Measurements from ENCODE around the gene CLCC1. TPM values are rescaled to one million over a fixed set of nuclear protein-coding genes. Genes with fewer than 3 reads are reported as not detected.
"Not testable (repeated sequence)": the region's sequence is repeated elsewhere in the genome, so short reads cannot be mapped to it uniquely, and the experiment has no call there.

The CLCC1 gene, protein sequence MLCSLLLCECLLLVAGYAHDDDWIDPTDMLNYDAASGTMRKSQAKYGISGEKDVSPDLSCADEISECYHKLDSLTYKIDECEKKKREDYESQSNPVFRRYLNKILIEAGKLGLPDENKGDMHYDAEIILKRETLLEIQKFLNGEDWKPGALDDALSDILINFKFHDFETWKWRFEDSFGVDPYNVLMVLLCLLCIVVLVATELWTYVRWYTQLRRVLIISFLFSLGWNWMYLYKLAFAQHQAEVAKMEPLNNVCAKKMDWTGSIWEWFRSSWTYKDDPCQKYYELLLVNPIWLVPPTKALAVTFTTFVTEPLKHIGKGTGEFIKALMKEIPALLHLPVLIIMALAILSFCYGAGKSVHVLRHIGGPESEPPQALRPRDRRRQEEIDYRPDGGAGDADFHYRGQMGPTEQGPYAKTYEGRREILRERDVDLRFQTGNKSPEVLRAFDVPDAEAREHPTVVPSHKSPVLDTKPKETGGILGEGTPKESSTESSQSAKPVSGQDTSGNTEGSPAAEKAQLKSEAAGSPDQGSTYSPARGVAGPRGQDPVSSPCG
- polyA plus RNA-seq (2013, experiment 1 of 2; ENCODE audit: insufficient read length) = 30.2 TPM
- polyA plus RNA-seq (2013, experiment 2 of 2; ENCODE audit: insufficient read length) = 25.0 TPM

- DNase-seq = peak; percentile 90
Measured at GRCh38 chr1:108963052-108963686, at the start of gene CLCC1. CLCC1 (minus strand) TSS chr1:108963484; CDS start chr1:108950437, 13,047 bp downstream.

GRCh38 chr1:109011335-109011734, 48.1 kb upstream of the CLCC1 start:
- no peak for DNase-seq

DNA sequence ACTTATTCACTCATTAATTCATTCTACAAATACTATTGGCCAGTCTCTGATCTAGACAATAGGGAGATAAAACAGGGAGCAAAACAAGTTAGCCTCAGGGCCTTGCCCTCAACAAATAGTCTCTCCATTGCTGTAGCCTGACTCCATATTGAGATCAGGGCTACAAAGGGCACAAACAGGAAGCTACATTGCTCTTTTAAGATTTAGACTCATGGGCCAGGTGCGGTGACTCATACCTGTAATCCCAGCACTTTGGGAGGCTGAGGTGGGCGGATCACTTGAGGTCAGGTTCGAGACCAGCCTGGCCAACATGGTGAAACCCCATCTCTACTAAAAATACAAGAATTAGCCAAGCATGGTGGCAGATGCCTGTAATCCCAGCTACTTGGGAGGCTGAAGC, 33.3 kb upstream of the CLCC1 start:
- not testable (repeated sequence) for DNase-seq

GRCh38 chr1:108983114-108983513, 19.8 kb upstream of the CLCC1 start:
- DNase-seq = no peak

DNA sequence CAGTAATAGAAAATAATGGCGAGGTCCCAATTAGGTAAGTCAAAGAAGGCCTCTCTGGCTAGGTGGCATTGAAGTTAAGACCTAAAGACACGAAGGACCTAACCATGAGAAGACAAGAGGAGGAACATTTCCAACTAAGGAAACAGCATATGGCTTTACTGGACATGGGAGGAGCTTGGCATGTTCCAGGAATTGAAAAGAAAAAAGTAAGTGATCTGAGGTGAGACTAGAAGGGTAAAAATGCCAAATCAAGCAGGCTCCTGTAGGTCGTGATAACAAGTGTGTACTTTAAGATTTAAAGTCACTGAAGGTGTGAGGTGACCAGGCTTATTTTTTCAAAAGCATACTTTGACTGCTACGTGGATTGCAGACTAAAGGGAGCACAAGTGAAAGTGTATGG, 13.4 kb upstream of the CLCC1 start:
- DNase-seq = no peak

DNA sequence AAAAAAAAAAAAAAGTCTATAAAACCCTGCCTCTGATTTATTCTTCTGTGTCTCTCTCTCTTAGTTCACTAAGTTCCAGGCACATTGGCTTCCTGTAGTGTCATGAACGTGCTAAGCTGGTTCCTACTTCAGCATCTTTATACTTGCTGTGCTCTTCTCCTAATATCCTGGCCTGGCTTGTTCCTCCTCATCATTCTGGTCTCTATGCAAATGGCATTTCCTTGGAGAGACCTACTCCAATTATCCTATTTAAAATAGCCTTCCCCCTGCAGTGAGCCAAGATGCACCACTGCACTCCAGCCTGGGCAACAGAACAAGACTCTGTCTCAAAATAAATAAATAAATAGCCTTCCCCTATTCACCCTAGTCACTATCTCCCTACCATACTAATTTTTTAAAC, 9.7 kb upstream of the CLCC1 start:
- DNase-seq = no peak

DNA sequence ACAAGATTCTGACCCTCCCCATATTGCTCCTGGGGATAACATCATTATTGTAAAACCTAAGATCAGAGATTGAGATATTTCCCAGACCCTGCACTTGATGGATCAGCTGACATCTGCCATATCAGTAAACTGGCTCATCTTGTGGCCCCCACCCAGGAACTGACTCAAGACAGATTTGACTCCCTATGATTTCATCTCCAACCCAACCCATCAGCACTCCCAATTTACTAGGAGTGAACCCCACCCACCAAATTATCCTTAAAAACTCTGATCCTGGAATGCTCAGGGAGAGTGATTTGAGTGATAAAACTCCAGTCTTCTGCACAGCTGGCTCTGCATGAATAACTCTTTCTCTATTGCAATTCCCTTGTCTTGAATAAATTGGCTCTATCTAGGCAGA, 6.1 kb upstream of the CLCC1 start:
- DNase-seq = no peak

- DNase-seq = no peak
Measured at GRCh38 chr1:108962681-108963051, 618 bp downstream of the CLCC1 start.

GRCh38 chr1:108961752-108962486, 1.4 kb downstream of the CLCC1 start:
- no peak for DNase-seq

DNA sequence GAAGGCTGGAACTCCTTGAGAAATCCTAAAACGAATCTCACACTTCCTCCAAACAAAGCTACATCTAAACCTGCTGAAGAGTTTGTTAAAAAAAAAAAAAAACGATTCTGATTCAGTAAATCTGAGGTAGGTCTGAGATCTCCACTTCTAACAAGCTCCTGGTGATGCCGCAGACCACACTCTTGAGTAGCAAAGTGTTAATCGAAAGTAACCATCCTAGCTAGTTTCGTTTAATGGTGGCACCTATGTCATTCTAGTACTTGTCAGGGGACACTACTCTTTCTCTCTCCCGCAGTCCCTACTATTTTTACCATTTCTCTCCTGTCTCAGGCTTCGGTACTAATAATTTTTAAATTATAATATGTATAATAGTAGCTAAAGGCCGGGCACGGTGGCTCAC, 2.1 kb downstream of the CLCC1 start:
- DNase-seq = no peak

GRCh38 chr1:108960719-108961118, 2.6 kb downstream of the CLCC1 start:
- DNase-seq = no peak

GRCh38 chr1:108957888-108958287, 5.4 kb downstream of the CLCC1 start:
- no peak for DNase-seq

- DNase-seq = no peak
Measured at GRCh38 chr1:108955881-108956280, 7.4 kb downstream of the CLCC1 start.

- no peak for DNase-seq
Measured at GRCh38 chr1:108955111-108955510, 8.2 kb downstream of the CLCC1 start.

DNA sequence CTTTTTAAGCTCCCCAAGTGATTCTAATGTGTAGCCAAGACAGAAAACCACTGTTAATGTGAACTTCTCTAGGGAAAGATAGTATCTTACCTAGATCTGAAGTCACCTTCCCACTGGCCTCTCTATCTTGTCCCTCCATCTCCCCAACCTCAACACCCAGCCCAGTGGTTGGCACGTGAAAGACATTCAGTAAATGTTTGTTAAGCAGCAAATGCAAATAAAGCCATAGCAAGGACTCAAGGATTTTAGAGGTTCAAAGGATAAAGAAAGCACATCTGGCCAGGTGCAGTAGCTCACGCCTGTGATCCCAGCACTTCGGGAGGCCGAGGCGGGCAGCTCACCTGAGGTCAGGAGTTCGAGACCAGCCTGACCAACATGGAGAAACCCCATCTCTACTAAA, 9.8 kb downstream of the CLCC1 start:
- DNase-seq = no peak

DNA sequence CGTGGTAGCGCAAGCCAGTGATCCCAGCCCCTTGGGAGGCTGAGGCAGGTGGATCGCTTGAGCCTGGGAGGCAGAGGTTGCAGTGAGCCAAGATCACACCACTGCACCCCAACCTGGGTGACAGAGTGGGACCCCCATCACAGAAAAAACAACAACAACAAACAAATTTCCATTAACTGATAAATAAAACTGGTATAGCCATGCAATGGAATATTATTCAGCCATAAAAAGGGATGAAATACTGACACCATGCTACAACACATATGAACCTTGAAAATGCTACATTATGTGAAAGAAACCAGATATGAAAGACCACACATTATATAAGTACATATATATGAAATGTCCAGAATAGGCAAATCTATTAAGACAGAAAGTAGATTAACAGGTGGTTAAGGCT, 12.0 kb downstream of the CLCC1 start:
- no peak for DNase-seq

GRCh38 chr1:108949044-108949443, 14.2 kb downstream of the CLCC1 start:
- DNase-seq = no peak

GRCh38 chr1:108947871-108948525, 15.3 kb downstream of the CLCC1 start:
- DNase-seq = no peak

- DNase-seq = no peak
Measured at GRCh38 chr1:108936170-108936569, 27.1 kb downstream of the CLCC1 start.

- DNase-seq = no peak
Measured at GRCh38 chr1:108933944-108934343, 29.3 kb downstream of the CLCC1 start.

DNA sequence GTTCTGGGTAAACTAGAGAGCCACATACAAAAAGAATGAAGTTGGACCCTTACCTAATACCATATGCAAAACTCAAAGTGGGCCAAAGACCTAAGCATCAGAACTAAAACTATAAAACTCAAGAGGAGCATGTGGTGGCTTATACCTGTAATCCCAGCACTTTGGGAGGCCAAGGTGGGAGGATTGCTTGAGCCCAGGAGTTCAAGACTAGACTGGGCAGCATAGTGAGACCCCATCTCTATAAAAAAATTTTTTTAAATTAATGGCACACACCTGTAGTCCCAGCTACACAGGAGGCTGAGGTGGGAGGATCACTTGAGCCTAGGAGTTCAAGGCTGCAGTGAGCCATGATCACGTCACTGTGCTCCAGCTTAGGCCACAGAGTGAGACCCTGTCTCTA, 35.7 kb downstream of the CLCC1 start:
- not testable (repeated sequence) for DNase-seq

- DNase-seq = no peak
Measured at GRCh38 chr1:108925920-108926319, 37.4 kb downstream of the CLCC1 start.

GRCh38 chr1:108916788-108917187, 46.5 kb downstream of the CLCC1 start:
- DNase-seq = no peak

Data from fibroblast of skin of abdomen (primary cell).